HepG2 (cell line): ENCODE results near the gene CDC34. TPM values are rescaled to one million over a fixed set of nuclear protein-coding genes. Genes with fewer than 3 reads are reported as not detected.
A peak's percentile ranks its signal among the peaks of the same experiment; 100 is the strongest.

ENCODE experiments used
- DBP ChIP-seq: sonication (generic); formaldehyde crosslinking; IDR thresholded peaks from 2 replicates; pipeline ENCODE4 v1.4.0; 2020; ENCODE audit warnings: missing genetic modification reagents; ENCODE audit errors: not compliant biosample characterization
- DMAP1 ChIP-seq: IDR thresholded peaks from 2 replicates; pipeline ENCODE4 v1.6.1; 2016
- DMTF1 ChIP-seq: sonication (generic); formaldehyde crosslinking; IDR thresholded peaks from 2 replicates; pipeline ENCODE4 v1.4.0; 2020; ENCODE audit warnings: mild to moderate bottlenecking, missing genetic modification reagents
- HMGXB4 ChIP-seq, 2 experiments: sonication (generic) in 1 of 2; formaldehyde crosslinking in 1 of 2; IDR thresholded peaks; 2 replicates each; pipeline versions ENCODE4 v1.4.0 to v1.6.1; 2018 to 2020; ENCODE audit warnings: missing genetic modification reagents in 2 of 2, borderline replicate concordance in 1 of 2, low read depth in 1 of 2, mild to moderate bottlenecking in 1 of 2, missing biosample characterization in 1 of 2
- KDM5A ChIP-seq: fragments of 200-600 bp; sonication (generic); IDR thresholded peaks from 2 replicates; pipeline ENCODE4 v1.7.0; 2018; ENCODE audit warnings: antibody characterized with exemption, mild to moderate bottlenecking, low read length, borderline replicate concordance
- NCOR1 ChIP-seq: fragments of 200-600 bp; sonication (generic); IDR thresholded peaks from 2 replicates; pipeline ENCODE4 v1.7.0; 2017; ENCODE audit warnings: antibody characterized with exemption, low read length, borderline replicate concordance
- REL ChIP-seq: sonication (generic); formaldehyde crosslinking; conservative IDR thresholded peaks from 2 replicates; pipeline ENCODE4 v1.8.0; 2022; ENCODE audit warnings: mild to moderate bottlenecking, missing genetic modification reagents, moderate library complexity
- USF2 ChIP-seq, 2 experiments: sonication (generic) in 1 of 2; formaldehyde crosslinking in 1 of 2; IDR thresholded peaks; 2 replicates each; pipeline versions ENCODE4 v1.5.1 to v1.6.1; 2011 to 2020; ENCODE audit warnings: borderline replicate concordance in 1 of 2, low read depth in 1 of 2, low read length in 1 of 2, mild to moderate bottlenecking in 1 of 2, missing genetic modification reagents in 1 of 2, moderate library complexity in 1 of 2
- ZBTB49 ChIP-seq: sonication (generic); formaldehyde crosslinking; IDR thresholded peaks from 2 replicates; pipeline ENCODE4 v1.4.0; 2020; ENCODE audit warnings: missing genetic modification reagents, borderline replicate concordance
- ZNF138 ChIP-seq: sonication (generic); formaldehyde crosslinking; IDR thresholded peaks from 2 replicates; pipeline ENCODE4 v1.5.0; 2020; ENCODE audit warnings: mild to moderate bottlenecking, low read depth, missing genetic modification reagents
- ZNF180 ChIP-seq: sonication (generic); formaldehyde crosslinking; IDR thresholded peaks from 2 replicates; pipeline ENCODE4 v1.4.0; 2020; ENCODE audit warnings: low read depth, missing genetic modification reagents, borderline replicate concordance
- ZNF343 ChIP-seq: sonication (generic); formaldehyde crosslinking; IDR thresholded peaks from 2 replicates; pipeline ENCODE4 v1.4.0; 2020; ENCODE audit warnings: mild to moderate bottlenecking, missing genetic modification reagents
- ZNF580 ChIP-seq: IDR thresholded peaks from 2 replicates; pipeline ENCODE4 v1.6.1; 2016; ENCODE audit warnings: low read depth, borderline replicate concordance
- ZNF766 ChIP-seq: sonication (generic); formaldehyde crosslinking; IDR thresholded peaks from 2 replicates; pipeline ENCODE4 v1.5.0; 2020; ENCODE audit warnings: missing genetic modification reagents, borderline replicate concordance
- ZSCAN12 ChIP-seq: sonication (generic); formaldehyde crosslinking; IDR thresholded peaks from 2 replicates; pipeline ENCODE4 v1.9.0; 2021; ENCODE audit warnings: mild to moderate bottlenecking, missing genetic modification reagents
- polyA plus RNA-seq, 8 experiments: library from polyadenylated mRNA; depleted of rRNA in 3 of 8; stranded (reverse) in 7 of 8; unstranded in 1 of 8; fragments of >200 nt; fragmentation: Illumina TruSeq in 4 of 8; extraction: Trizol in 4 of 8; gene quantifications; 2 replicates each; pipeline versions ENCODE4 v1.2.1 to v1.2.3, GENCODE V29; 2011 to 2016; ENCODE audit warnings: low read depth in 4 of 8, missing spikeins in 1 of 8, mixed read lengths in 1 of 8; ENCODE audit not compliant: insufficient read depth in 1 of 8
- total RNA-seq, 5 experiments: library from RNA; depleted of rRNA; stranded (reverse); fragments of >200 nt; fragmentation: Illumina TruSeq; extraction: Trizol; gene quantifications; 2 replicates each; pipeline ENCODE4 v1.2.3, GENCODE V29; 2016; ENCODE audit warnings: low read depth in 1 of 5

Gene CDC34
- total and polyA plus RNA-seq, 2 of the 13 experiments (the other 11 are each of a cell fraction or from before 2014, with no cell fraction given): 138 to 150 TPM

GRCh38 chr19:506404-507285 is 24.9 kb upstream of the CDC34 start (continued):
- no peak for TF ChIP-seq DMTF1
- no peak for TF ChIP-seq ZBTB49 (CRISPR knock-in tag)
- no peak for TF ChIP-seq NCOR1
- TF ChIP-seq REL (CRISPR knock-in tag): no peak
- no peak for TF ChIP-seq ZSCAN12
- TF ChIP-seq KDM5A: no peak
- TF ChIP-seq USF2 (IDR thresholded peaks at IDR 0.05; ENCODE audit: low read depth, low read length): no peak
- TF ChIP-seq USF2 (CRISPR knock-in tag; IDR thresholded peaks at IDR 0.05; ENCODE audit: borderline replicate concordance): no peak
- TF ChIP-seq ZNF138: no peak
- TF ChIP-seq ZNF343 (CRISPR knock-in tag): no peak
- TF ChIP-seq DBP (CRISPR knock-in tag): no peak
- no peak; the same call in 1 of the 2 replicates for TF ChIP-seq DMAP1 (CRISPR knock-in tag)
- no peak for TF ChIP-seq ZNF766 (CRISPR knock-in tag)
- TF ChIP-seq ZNF580: 0 out of 2 replicates have a peak, but pooled peaks have one; percentile 62
- peak; percentile 92 to 93 for TF ChIP-seq HMGXB4 (CRISPR knock-in tag; IDR thresholded peaks at IDR 0.05; ENCODE audit: borderline replicate concordance in 1 of 2, low read depth in 1 of 2)
- TF ChIP-seq ZNF180: no peak
